DND-41 (cell line): Measurements from ENCODE around the gene VCL.

Source experiments
- CTCF ChIP-seq: IDR thresholded peaks from 2 replicates; pipeline ENCODE4 v1.5.1; 2012; ENCODE audit warnings: borderline replicate concordance, low read length, moderate library complexity, mild to moderate bottlenecking; ENCODE audit not compliant: poor library complexity, severe bottlenecking; ENCODE audit errors: extremely low read depth
- EZH2 ChIP-seq: IDR thresholded peaks from 3 replicates; pipeline ENCODE4 v1.6.1; 2012; ENCODE audit warnings: borderline replicate concordance, low read depth, mild to moderate bottlenecking, moderate library complexity, low read length, inconsistent platforms; ENCODE audit not compliant: severe bottlenecking

- TF ChIP-seq CTCF (no peak), EZH2 (no peak)
Observed at GRCh38 chr10:73974309-73974946, 23.5 kb upstream of the VCL start.
